NCI-H2227 (cell line): ENCODE data around the gene CDH15.
A peak's percentile ranks its signal among the peaks of the same experiment; 100 is the strongest.

ENCODE experiments used
- DNase-seq: peaks from one replicate; lab custom pipeline; 2025; ENCODE audit not compliant: unreplicated experiment; lab: John Stamatoyannopoulos, UW

CDH15 gene, protein sequence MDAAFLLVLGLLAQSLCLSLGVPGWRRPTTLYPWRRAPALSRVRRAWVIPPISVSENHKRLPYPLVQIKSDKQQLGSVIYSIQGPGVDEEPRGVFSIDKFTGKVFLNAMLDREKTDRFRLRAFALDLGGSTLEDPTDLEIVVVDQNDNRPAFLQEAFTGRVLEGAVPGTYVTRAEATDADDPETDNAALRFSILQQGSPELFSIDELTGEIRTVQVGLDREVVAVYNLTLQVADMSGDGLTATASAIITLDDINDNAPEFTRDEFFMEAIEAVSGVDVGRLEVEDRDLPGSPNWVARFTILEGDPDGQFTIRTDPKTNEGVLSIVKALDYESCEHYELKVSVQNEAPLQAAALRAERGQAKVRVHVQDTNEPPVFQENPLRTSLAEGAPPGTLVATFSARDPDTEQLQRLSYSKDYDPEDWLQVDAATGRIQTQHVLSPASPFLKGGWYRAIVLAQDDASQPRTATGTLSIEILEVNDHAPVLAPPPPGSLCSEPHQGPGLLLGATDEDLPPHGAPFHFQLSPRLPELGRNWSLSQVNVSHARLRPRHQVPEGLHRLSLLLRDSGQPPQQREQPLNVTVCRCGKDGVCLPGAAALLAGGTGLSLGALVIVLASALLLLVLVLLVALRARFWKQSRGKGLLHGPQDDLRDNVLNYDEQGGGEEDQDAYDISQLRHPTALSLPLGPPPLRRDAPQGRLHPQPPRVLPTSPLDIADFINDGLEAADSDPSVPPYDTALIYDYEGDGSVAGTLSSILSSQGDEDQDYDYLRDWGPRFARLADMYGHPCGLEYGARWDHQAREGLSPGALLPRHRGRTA

GRCh38 chr16:89171216-89172170, at the start of gene CDH15:
Gene CDH15 (plus strand): TSS chr16:89171748. CDS start chr16:89171832, 84 bp downstream.
- DNase-seq = peak; percentile 95

GRCh38 chr16:89122322-89122851, 49.2 kb upstream of the CDH15 start:
- no peak for DNase-seq

- no peak for DNase-seq
These were observed 48.3 kb upstream of the CDH15 start for GRCh38 chr16:89123001-89123830.

DNA sequence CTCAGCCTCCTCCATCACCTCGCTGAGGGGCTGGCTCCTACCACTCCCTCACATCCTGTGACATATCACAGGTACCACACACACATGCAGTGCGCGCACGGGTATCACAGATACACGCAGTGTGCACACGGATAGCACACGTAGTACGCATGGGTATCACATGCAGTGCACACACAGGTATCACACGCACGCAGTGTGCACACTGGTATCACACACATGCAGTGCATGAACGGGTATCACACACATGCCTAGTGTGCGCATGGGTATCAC, 47.8 kb upstream of the CDH15 start:
- DNase-seq = no peak

GRCh38 chr16:89129378-89129777, 42.2 kb upstream of the CDH15 start:
- DNase-seq = no peak

DNA sequence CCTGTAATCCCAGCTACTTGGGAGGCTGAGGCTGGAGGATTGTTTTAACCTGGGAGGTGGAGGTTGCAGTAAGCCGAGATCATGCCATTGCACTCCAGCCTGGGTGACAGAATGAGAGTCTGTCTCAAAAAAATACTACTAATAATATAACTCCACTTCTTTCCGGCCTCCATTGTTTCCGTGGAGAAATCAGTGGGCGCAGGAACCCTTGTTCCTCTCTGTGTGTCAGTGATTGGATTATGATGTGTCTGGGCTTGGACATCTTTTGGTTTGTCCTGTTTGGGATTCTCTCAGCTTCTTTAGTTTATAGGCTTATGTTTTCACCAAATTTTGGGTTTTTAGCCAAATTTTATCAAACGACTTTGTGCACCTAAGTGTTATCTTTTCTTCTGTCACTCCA, 41.1 kb upstream of the CDH15 start:
- no peak for DNase-seq

DNA sequence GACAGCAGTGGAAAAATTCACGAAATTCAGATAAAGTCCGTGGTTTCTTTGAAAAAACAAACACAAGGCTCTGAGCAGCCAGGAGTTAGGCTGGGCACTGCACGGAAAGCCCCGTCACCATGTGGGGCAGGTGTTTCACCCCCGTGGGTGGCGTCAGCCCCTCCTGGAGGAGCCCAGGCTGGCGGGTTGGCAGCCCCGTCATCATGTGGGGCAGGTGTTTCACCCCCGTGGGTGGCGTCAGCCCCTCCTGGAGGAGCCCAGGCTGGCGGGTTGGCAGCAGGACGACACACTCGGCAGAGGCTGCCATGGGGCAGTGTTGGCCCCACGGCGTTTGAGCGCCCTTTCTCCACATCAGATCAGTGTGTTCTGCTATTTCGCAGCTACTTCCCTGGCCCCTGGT, 39.8 kb upstream of the CDH15 start:
- DNase-seq = no peak

DNA sequence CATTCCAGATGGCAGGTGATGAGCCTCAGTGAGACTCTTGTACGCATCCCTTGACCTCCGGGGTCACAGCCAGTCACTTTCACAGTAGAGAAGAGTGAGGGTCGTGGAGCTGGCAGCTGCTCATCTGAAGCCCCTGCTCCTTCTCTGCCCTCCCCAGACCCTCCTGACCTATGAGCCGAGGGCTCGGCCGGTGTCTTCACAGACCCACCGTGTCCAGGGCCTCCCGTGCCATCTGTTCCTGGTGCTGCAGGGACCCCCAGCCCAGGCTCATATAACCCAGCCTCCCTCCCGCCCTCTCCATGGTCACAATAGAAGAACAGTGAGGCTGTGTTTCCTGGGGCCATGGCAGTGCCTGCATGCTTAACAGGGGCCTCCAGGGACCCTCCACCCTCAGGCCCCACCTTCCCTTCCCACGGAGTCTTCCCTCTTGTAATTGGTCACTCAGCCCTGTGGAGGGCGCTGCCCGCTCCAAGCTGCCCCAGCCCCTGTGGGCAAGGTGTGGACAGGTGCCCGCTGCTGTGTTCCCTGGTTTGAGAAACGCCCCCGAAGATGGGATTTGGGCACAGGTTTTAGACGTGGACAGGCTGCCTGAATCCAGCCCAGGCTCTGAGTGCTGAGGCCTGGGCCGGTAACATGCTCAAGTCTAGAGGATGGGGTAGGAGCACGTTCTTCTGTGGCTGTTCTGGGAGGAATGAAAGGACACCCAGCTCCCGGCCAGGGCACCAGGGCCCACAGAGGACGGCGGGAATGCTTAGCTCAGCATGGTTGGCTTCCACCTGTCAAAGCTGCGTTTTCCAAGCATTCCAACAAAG, 39.1 kb upstream of the CDH15 start:
- no peak for DNase-seq

GRCh38 chr16:89133457-89134127, 38.0 kb upstream of the CDH15 start:
- DNase-seq = no peak

DNA sequence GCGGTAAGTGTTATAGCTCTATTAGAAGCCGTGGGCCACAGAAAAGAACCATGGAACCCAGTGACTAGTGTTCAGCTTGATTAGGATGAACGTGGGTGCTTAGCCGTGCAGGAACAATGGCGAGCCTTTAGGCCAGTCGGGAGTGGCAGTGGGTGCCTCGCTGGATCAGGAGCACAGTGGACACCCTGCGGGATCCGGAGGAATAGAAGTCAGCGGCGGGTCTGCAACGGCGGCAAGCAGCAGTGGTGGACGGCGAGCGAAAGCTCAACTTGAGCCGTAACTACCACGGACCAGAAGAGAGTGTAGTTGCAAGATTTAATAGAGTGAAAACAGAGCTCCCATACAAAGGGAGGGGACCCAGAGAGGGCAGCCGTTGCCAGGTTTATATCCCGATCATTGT, 37.3 kb upstream of the CDH15 start:
- DNase-seq = no peak

- DNase-seq = no peak
These were observed 36.4 kb upstream of the CDH15 start for GRCh38 chr16:89135166-89135565.

DNA sequence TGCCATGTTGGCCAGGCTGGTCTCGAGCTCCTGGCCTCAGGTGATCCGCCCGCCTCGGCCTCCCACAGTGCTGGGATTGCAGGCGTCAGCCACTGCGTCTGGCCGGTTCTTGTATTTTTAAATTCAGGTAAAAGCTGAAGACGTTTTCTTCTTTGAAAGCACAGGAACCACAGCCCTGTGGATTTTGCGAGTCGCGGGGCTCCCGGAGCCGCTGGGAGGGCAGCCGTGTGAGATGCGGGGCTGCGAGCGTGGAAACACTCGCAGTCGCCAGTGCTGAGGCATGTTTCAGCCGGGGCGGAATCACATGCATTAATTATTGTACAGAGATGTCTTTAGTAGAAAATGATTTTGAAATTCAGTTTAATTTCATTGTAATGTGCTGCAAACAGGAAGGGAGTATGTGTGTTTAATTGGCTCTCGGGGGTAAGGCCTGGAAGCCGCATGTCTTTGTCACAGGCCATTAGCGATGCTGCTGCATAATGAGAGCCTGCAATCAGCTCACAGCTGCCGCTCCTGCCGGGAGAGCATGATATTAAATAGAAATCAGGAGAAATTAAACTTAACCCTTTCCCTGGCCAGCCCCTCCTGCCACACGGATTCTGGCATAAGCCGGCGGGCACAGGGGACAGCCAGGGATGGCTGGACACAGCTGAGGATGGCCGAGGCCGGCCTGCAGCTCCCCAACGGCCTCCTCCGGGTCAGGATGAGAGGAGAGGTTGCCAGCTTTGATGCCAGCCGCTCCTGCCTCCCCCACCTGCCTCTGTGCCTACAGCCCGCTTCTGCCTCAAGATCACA, 35.4 kb upstream of the CDH15 start:
- DNase-seq = no peak

DNA sequence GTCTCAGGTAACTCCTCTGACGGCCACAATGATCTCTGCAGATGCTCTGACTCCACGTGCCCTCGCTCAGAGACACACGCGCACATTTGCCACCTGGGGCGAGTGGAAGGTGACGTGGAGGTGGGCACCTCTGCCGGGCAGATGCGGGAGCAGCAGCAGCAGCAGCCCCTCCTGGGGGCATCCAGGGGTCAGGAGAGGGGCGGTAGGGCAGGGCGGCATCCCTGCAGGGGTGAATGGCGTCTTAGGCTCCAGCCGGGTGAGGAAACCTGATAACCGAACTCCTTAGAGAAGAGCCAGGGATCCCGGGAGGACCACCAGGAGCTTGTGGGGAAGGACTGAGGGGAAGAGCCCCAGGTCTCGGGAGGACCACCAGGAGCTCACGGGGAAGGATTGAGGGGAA, 34.6 kb upstream of the CDH15 start:
- no peak for DNase-seq

GRCh38 chr16:89137666-89138512, 33.7 kb upstream of the CDH15 start:
- DNase-seq = no peak

GRCh38 chr16:89138513-89138795, 33.1 kb upstream of the CDH15 start:
- DNase-seq = no peak

DNA sequence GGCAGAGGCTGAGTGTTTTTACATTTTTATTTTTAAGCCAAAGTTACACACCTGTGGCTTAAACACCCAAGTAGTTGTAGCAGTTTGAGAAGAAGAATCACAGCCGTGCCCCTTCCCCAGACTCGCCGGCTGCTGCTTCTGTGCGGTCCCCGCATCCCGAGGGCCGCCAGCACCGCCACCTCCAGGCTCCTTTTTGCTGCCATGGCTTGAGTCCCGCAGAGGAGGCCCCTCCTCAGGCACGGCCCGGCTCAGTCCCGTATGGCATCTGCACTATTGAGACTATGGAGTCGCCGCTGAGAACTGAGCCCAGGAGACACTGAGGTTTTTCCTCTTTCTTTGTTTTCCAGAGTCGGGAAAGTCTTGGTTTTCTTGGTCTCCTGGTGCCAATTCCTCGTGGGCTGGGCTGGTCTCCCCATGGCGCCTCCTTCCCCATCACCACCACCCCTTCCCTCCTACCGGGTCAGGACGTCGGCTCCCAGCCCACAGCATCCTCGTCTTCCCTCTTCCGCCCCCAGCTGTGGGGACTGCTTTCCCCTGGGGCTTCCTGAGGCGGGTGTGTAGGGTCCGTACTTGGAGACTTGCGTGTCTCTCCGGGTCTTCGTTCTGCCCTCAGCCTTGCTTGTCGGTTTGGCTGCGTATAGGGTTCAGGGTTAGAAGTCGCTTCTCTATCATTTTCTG, 32.6 kb upstream of the CDH15 start:
- DNase-seq = no peak

GRCh38 chr16:89139907-89140361, 31.6 kb upstream of the CDH15 start:
- no peak for DNase-seq
